HG03571 (cell line): ENCODE data around the gene STON2.
"Not testable (repeated sequence)": the region's sequence is repeated elsewhere in the genome, so short reads cannot be mapped to it uniquely, and the experiment has no call there.

ENCODE experiments used
- ATAC-seq: cut with Tn5 transposase; IDR thresholded peaks from one replicate; pipeline ENCODE4 v1.9.1; 2021; ENCODE audit not compliant: unreplicated experiment

Gene STON2, protein sequence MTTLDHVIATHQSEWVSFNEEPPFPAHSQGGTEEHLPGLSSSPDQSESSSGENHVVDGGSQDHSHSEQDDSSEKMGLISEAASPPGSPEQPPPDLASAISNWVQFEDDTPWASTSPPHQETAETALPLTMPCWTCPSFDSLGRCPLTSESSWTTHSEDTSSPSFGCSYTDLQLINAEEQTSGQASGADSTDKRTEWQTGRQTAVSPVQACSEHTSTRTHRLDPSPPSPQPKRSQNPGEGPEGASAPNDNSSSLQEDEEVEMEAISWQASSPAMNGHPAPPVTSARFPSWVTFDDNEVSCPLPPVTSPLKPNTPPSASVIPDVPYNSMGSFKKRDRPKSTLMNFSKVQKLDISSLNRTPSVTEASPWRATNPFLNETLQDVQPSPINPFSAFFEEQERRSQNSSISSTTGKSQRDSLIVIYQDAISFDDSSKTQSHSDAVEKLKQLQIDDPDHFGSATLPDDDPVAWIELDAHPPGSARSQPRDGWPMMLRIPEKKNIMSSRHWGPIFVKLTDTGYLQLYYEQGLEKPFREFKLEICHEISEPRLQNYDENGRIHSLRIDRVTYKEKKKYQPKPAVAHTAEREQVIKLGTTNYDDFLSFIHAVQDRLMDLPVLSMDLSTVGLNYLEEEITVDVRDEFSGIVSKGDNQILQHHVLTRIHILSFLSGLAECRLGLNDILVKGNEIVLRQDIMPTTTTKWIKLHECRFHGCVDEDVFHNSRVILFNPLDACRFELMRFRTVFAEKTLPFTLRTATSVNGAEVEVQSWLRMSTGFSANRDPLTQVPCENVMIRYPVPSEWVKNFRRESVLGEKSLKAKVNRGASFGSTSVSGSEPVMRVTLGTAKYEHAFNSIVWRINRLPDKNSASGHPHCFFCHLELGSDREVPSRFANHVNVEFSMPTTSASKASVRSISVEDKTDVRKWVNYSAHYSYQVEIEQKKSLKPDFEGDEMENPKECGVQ

DNA sequence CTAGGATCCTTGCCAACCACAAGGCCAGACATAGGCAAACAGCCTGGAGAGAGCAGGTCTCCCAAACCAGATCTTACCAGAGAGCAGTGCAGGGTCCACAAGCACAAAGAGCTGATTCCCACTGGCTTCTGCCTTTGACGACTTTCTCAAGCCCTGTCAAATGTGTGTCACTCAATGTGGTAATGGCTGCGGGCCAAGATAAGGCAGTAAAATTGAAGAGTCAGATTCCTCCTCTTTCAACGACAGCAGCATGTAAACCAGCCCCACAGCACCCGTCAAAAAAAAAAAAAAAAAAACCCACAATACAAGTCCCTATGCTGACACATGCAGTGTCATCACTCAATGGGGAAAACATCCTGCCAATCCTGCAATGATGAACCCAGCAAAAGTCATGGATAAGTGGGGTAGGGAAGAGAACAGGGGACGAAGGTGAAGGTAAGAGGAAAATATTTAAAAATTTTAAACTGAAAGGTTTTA, at the start of gene STON2:
Gene STON2 (minus strand): TSS at position 123 of the 477 bp plus-strand sequence. CDS start 1,942 bp downstream, outside the sequence.
- ATAC-seq: no peak

GRCh38 chr14:81449576-81449975, 49.5 kb upstream of the STON2 start:
- no peak for ATAC-seq

GRCh38 chr14:81449114-81449513, 49.0 kb upstream of the STON2 start:
- ATAC-seq: no peak

- ATAC-seq: no peak
These were observed 47.1 kb upstream of the STON2 start for GRCh38 chr14:81447021-81447764.

- no peak for ATAC-seq
These were observed 46.3 kb upstream of the STON2 start for GRCh38 chr14:81446279-81447007.

GRCh38 chr14:81441626-81442134, 41.6 kb upstream of the STON2 start:
- ATAC-seq: no peak

- ATAC-seq: no peak
These were observed 39.9 kb upstream of the STON2 start for GRCh38 chr14:81440041-81440440.

DNA sequence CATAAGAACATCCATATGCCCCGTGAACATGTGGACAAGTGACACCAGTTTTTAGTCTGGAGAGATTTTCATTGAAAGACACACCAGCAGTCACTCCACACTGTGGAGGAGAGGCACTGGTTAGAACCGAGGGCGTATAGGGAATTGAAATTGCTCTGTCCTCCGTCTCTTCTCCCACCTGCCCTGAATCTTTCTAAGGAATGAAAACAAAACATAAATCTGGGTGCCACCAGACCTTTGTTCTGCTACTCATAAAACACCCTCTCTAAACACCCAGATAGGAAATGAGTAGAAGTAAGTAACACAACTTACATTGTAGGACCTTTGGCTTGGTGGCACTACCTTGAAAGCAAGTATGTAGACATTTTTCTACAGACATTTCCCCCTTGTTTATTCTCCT, 37.1 kb upstream of the STON2 start:
- ATAC-seq: no peak

GRCh38 chr14:81436296-81437138, 36.4 kb upstream of the STON2 start:
- ATAC-seq: peak; percentile 82

DNA sequence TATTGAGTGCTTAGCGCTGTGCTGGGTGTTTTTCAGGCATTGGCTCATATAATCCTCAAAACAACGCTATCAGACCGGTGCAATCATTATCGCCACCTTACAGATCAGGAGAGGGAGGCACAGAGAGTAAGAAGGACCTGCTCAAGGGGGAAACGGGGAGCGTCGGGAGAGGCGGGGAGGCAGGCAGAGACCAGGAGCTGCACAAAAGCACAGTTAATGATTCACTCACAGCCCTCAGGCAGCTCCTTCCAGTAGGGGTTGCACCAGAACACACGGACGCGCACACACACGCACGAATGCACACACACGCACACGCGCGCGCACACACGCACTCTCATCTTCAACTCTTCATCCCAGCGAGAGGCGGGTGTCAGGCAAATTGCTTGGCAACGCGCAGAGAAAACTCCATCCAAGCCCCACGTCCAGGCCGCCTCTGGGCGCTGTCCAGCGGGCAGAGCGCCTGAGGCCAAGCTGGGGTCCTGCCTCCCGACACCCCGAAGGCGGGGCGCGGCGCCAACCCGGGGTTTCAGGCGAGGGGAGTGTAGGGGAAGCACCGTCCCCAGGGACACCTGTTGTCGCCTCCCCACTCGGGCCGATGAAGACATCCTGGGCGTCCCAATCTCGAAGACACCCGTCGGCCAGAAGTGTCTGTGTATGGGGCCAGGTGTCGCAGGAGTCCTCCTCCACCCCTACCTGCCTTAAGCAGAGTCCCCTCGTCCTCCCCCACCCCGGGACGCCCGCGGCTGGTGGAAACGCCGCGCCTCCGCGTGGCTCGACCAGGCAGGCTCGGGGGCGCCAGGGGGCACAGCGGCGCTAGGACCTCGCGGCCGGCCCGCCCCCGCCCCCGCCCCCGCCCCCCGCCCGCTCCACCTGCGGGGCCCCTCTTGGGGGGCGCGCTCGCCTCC, 35.5 kb upstream of the STON2 start:
- ATAC-seq: peak; percentile 47

DNA sequence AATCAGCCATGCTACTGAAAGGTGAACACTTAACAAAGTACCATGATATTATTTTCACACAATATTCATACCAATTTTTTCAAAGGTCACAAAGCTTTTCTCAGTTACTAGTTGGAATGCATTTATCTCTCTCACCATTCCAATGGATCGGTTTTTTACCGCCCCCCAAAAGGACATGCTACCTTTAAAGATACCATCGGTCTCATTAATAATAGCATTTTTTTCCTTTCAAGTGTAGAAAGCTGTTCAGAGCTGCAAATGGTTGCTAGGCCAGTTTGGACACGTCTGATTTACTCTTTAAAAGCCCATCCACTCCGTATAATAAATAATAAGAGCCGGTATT, 34.9 kb upstream of the STON2 start:
- ATAC-seq: no peak

GRCh38 chr14:81434230-81434629, 34.1 kb upstream of the STON2 start:
- no peak for ATAC-seq

DNA sequence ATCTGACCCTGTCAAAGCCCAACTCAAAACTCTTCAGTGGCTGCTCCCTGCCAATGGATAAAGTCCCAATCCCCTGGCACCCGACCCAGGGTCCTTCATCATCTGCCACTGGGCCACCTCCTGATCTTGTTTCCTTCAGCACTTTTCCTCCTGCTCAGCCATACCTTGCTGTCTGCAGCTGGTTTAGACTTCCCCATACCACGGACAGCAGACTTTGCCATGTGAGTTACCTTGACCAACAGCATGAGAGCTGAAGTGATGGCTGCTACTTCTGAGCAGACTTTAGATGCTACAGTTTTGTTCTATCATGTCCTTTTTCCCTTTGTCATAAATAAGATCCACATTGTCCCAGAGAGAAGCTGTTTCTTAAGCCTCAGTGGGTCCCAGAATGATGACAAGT, 33.3 kb upstream of the STON2 start:
- ATAC-seq: no peak

GRCh38 chr14:81432219-81432661, 32.1 kb upstream of the STON2 start:
- no peak for ATAC-seq

DNA sequence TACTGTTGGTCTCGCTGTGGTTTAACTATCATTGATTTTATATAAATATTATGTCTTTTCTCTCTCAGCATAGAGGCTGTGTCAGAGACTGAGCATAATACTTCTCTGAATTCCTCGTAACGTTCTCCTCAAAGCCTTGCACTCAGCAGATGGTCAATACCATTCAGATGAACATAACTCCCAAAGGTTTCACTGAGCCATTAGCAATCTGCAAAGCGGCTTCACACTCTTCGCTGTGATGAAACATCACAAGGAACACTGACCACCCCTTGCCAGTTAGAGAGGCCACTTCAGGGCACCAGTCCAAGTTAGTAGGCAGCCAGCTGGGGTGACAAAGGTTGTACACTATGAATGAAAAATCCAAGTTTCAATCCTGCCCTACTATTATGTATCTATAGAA, 30.1 kb upstream of the STON2 start:
- no peak for ATAC-seq

GRCh38 chr14:81429749-81430148, 29.6 kb upstream of the STON2 start:
- ATAC-seq: not testable (repeated sequence)

- ATAC-seq: no peak
These were observed 28.9 kb upstream of the STON2 start for GRCh38 chr14:81429028-81429427.

- no peak for ATAC-seq
These were observed 27.4 kb upstream of the STON2 start for GRCh38 chr14:81427348-81428058.
